ENCODE measurements around the gene PARD3. TPM values are rescaled to one million over a fixed set of nuclear protein-coding genes. Genes with fewer than 3 reads are reported as not detected.

PARD3 gene
- polyA plus RNA-seq, 3 donors, result 0.51 TPM; not detected in 2

DNA sequence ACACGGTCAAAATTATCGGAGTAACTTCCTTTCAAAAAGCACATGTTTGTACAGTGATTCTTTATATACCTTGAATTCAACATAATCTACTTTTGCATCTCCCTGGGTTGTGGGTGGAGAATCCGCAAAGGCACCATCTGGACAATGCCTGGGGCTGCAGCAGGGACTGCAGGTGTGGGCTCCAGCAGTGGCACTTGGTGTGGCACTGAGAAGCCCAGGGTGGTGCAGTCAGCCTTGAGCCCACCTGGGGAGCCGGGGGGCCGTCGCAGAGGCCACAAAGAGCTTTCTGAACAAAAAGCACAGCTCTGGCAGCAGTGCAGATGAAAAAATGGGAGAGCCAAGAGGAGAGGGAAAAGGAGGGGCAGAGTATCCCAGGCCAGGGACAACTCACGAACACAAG, 22.2 kb downstream of the PARD3 start:
- Mint-ChIP-seq H3K4me3 (no peak overlapping the region), H3K27ac (no peak overlapping the region), H3K27me3 (ENCODE audit: low read depth in 3 of 3) (peaks cover 2 to 3% (median 2%) of the 10 kb centered on the region in 3 donors), H3K36me3 (no peaks in the 10 kb centered on the region), H3K4me1 (no peaks in the 10 kb centered on the region), H3K9me3 (no peaks in the 10 kb centered on the region)
- WGBS (ENCODE audit: insufficient coverage), result 86% methylated on average over 1 of the region's 7 CpGs
- Histone ChIP-seq H3K4me2 (replicated peaks; ENCODE audit: extremely low read depth, low read length, poor library complexity, severe bottlenecking) (no peak overlapping the region), H3K27ac (ENCODE audit: low read depth in 1 of 2, low read length in 2 of 2) (no peak overlapping the region), H2AFZ (ENCODE audit: insufficient read depth, low read depth, low read length, poor library complexity, severe bottlenecking) (no peak overlapping the region), H3K9me3 (replicated peaks in 1 of 2; ENCODE audit: control insufficient read depth in 1 of 2, insufficient read depth in 1 of 2, low read length in 2 of 2) (no peaks in the 10 kb centered on the region), H3K4me1 (ENCODE audit: control insufficient read depth in 1 of 2, insufficient read depth in 2 of 2, low read length in 2 of 2) (no peaks in the 10 kb centered on the region), H3K79me2 (ENCODE audit: insufficient read depth, low read length) (no peaks in the 10 kb centered on the region), H3K36me3 (replicated peaks in 1 of 2; ENCODE audit: control insufficient read depth in 1 of 2, insufficient read depth in 2 of 2, low read length in 2 of 2) (no peaks in the 10 kb centered on the region), H3K4me3 (replicated peaks in 1 of 3; ENCODE audit: low read depth in 2 of 3, low read length in 3 of 3) (no peak overlapping the region), H3K27me3 (ENCODE audit: control insufficient read depth in 2 of 2, insufficient read depth in 2 of 2, low read length in 2 of 2) (no peaks in the 10 kb centered on the region), H3K9ac (ENCODE audit: insufficient read depth, low read length, poor library complexity, severe bottlenecking) (no peak overlapping the region), H4K20me1 (ENCODE audit: insufficient read depth, low read length) (no peaks in the 10 kb centered on the region)
- no peak for DNase-seq
- intact Hi-C loops (cut with micrococcal nuclease), result no loop called here
- no peak for TF ChIP-seq CTCF (IDR thresholded peaks at IDR 0.05)

DNA sequence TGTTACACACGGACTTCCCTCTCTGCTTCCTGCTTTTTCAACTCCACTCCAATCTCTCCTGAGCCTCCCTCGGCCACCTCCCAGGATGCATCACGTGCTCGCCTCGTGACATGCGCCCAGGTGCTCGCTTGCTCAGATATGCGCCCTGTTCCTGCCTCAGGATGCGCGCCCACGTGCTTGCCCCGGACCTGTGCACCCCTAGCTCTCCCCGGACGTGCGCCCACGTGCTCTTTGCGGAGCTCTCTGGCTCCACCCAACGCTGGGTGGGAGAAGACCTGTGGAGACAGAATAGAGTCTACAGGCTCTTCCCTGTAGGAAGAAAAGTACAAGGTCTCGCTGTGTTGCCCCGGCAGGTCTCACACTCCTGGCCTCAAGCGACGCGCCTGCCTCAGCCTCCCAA, 23.1 kb downstream of the PARD3 start:
- Mint-ChIP-seq H3K36me3 (no peaks in the 10 kb centered on the region), H3K4me3 (no peak overlapping the region), H3K4me1 (no peaks in the 10 kb centered on the region), H3K27me3 (ENCODE audit: low read depth in 3 of 3) (peaks cover 2 to 3% (median 2%) of the 10 kb centered on the region in 3 donors), H3K27ac (no peak overlapping the region), H3K9me3 (no peaks in the 10 kb centered on the region)
- Histone ChIP-seq H3K9me3 (replicated peaks in 1 of 2; ENCODE audit: control insufficient read depth in 1 of 2, insufficient read depth in 1 of 2, low read length in 2 of 2) (no peaks in the 10 kb centered on the region), H3K4me2 (replicated peaks; ENCODE audit: extremely low read depth, low read length, poor library complexity, severe bottlenecking) (no peak overlapping the region), H3K4me1 (ENCODE audit: control insufficient read depth in 1 of 2, insufficient read depth in 2 of 2, low read length in 2 of 2) (no peaks in the 10 kb centered on the region), H3K79me2 (ENCODE audit: insufficient read depth, low read length) (no peaks in the 10 kb centered on the region), H2AFZ (ENCODE audit: insufficient read depth, low read depth, low read length, poor library complexity, severe bottlenecking) (no peak overlapping the region), H4K20me1 (ENCODE audit: insufficient read depth, low read length) (no peaks in the 10 kb centered on the region), H3K27me3 (ENCODE audit: control insufficient read depth in 2 of 2, insufficient read depth in 2 of 2, low read length in 2 of 2) (no peaks in the 10 kb centered on the region), H3K4me3 (replicated peaks in 1 of 3; ENCODE audit: low read depth in 2 of 3, low read length in 3 of 3) (no peak overlapping the region), H3K27ac (ENCODE audit: low read depth in 1 of 2, low read length in 2 of 2) (no peak overlapping the region), H3K36me3 (replicated peaks in 1 of 2; ENCODE audit: control insufficient read depth in 1 of 2, insufficient read depth in 2 of 2, low read length in 2 of 2) (no peaks in the 10 kb centered on the region), H3K9ac (ENCODE audit: insufficient read depth, low read length, poor library complexity, severe bottlenecking) (no peak overlapping the region)
- intact Hi-C loops (cut with micrococcal nuclease), result no loop called here
- TF ChIP-seq CTCF (IDR thresholded peaks at IDR 0.05), result no peak
- 86% methylated on average over 16 of the region's 23 CpGs for WGBS (ENCODE audit: insufficient coverage)
- DNase-seq, result no peak

Data from CD14-positive monocyte (primary cell).